Tibial artery (tissue), 4 donors: Measurements from ENCODE around the gene HOXA2.
A peak's percentile ranks its signal among the peaks of the same experiment; 100 is the strongest.

ENCODE experiments used
- DNase-seq, 2 donors: peaks; one replicate each; pipeline ENCODE4 v3.0.0-alpha.2; 2019
- H3K27ac ChIP-seq, 2 donors: fragments of 200-600 bp; sonication (generic) in 1 of 2; 1 replicate in 1 of 2; 2 replicates in 1 of 2; pipeline ENCODE4 v1.5.1; 2018 to 2019; ENCODE audit warnings: mild to moderate bottlenecking in 1 of 2
- H3K27me3 ChIP-seq, 2 donors: fragments of 200-600 bp; sonication (generic) in 1 of 2; one replicate each; pipeline versions ENCODE4 v1.5.1 to v1.6.0; 2016 to 2019
- H3K36me3 ChIP-seq, 3 donors: fragments of 200-600 bp; sonication (generic) in 2 of 3; one replicate each; pipeline ENCODE4 v1.5.1; 2016 to 2019; ENCODE audit warnings: mild to moderate bottlenecking in 2 of 3
- H3K4me1 ChIP-seq, 4 donors: fragments of 200-600 bp; sonication (generic) in 2 of 4; 1 replicate in 3 of 4; 2 replicates in 1 of 4; pipeline ENCODE4 v1.5.1; 2016 to 2019
- H3K4me3 ChIP-seq, 2 donors: fragments of 200-600 bp; sonication (generic) in 1 of 2; 1 replicate in 1 of 2; 2 replicates in 1 of 2; pipeline ENCODE4 v1.5.1; 2018 to 2019; ENCODE audit warnings: mild to moderate bottlenecking in 2 of 2
- H3K9me3 ChIP-seq, 3 donors: fragments of 200-600 bp; sonication (generic) in 1 of 3; one replicate each; pipeline ENCODE4 v1.5.1; 2016 to 2019
- intact Hi-C: fragments of 100-400 bp; cut with DNase I; formaldehyde crosslinking; loops from one replicate; pipeline ENCODE4 v1.15.0; 2023; ENCODE audit warnings: low total_unique reads
- TF ChIP-seq, protein P1 (sequence below), 2 experiments: fragments of 200-600 bp in 1 of 2; fragments of 450-650 bp in 1 of 2; IDR thresholded peaks; one replicate each; pipeline ENCODE4 v1.5.1; 2017 to 2019; ENCODE audit warnings: antibody characterized with exemption in 2 of 2, mild to moderate bottlenecking in 1 of 2, moderate library complexity in 1 of 2

HOXA2 gene

DNA sequence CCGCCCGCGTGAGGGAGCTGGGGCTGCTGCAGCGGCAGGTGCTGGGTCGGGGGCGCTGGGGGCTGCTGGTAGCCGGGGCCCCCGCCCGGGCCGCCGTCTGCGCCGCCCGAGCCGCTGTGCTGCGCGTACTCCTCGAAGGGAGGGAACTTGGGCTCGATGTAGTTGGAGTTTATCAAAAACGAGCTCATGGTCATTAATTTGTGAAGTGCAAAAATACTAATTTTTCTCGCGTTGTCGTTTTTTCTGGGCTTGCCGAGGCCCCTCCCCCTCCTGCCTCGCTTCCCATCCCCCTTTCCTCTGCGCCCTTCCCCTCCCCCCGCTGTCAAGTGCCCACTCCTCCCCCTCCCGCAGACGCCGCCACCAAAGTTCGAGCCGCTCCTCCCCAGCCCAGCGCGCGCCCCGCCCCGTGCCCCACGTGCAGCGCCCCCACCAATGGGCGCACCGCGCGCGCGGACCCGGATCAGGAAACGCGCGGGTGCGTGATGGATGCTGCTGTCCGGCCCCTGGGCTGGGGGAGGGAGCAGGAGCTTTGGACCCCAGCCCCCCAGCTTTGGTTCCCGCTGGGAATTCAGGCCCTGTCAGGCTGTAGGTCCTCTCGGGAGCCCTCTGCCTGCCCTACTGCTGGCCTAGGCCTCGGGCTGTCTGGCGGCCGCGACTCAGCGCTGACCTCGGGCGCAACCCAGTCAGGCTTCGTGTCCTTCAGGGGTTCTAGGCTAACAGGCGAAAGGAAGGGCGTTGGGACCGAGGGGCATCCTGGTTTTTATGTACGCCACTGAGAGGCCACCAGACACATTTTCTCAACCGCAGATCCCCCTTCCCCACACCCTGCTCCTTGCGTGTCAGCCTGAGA lies 28.3 kb upstream of the HOXA2 start, which contains the start of gene HOXA4:
TSS of gene HOXA4 (minus strand) at position 218 of the 850 bp plus-strand sequence. CDS start at position 194, 24 bp downstream.
- Histone ChIP-seq H3K27ac (peak within 1 kb of the TSS; percentile 80 to 82), H3K4me3 (peak within 1 kb of the TSS; percentile 67 to 75), H3K9me3 (no peaks in the 10 kb centered on the region), H3K36me3 (no peaks in the 10 kb centered on the region), H3K4me1 (peaks cover 0 to 30% (median 17%) of the 10 kb centered on the region in 4 donors), H3K27me3 (no peaks in the 10 kb centered on the region)
- intact Hi-C loops: no loop called here
- peak; percentile 92 to 97 for DNase-seq
- TF ChIP-seq, protein P1, sequence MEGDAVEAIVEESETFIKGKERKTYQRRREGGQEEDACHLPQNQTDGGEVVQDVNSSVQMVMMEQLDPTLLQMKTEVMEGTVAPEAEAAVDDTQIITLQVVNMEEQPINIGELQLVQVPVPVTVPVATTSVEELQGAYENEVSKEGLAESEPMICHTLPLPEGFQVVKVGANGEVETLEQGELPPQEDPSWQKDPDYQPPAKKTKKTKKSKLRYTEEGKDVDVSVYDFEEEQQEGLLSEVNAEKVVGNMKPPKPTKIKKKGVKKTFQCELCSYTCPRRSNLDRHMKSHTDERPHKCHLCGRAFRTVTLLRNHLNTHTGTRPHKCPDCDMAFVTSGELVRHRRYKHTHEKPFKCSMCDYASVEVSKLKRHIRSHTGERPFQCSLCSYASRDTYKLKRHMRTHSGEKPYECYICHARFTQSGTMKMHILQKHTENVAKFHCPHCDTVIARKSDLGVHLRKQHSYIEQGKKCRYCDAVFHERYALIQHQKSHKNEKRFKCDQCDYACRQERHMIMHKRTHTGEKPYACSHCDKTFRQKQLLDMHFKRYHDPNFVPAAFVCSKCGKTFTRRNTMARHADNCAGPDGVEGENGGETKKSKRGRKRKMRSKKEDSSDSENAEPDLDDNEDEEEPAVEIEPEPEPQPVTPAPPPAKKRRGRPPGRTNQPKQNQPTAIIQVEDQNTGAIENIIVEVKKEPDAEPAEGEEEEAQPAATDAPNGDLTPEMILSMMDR (IDR thresholded peaks at IDR 0.05): no peak

DNA sequence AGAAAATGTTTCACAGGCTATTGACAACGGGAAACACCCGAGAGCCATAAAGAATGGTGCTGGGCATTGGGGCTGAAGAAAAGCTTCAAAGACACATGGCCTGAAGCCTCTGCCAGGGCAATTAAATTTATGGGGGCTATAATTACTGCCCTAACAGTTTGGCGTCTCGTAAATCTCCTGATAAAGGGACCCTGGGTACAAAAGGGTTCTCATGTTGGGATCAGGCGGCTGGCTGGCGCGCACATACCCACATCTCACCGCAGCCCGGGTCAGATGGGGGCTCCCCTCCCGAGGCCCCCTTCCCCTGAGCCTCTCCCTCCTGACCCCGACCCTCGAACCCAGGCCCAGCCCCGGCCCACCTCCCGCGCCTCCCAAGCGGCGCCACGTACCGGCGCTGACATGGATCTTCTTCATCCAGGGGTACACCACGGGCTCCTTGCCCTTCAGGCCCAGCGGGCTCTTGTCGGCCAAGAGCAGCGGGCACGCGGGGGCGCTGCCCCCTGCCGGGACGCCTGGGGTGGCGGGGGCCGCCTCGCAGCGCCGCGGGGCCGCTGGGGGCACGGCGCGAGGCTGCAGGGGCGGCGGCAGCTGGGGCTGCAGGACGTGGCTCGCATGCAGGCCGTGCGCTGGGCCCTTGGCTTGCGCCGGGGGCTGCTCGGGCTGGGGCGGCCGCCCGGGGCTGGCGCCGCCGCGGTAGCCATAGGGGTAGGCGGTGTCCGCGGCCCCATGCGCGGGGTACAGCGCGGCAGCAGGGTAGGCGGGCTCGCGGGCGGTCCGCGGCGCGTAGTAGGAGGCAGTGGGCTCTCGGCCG lies 27.5 kb upstream of the HOXA2 start:
- H3K36me3 ChIP-seq: no peaks in the 10 kb centered on the region
- no peaks in the 10 kb centered on the region for H3K27me3 ChIP-seq
- TF ChIP-seq, protein P1 (IDR thresholded peaks at IDR 0.05): peak in 1 of 2 experiments; percentile 26
- no peaks in the 10 kb centered on the region for H3K9me3 ChIP-seq
- intact Hi-C loops: no loop called here
- H3K27ac ChIP-seq: peak overlapping the region; percentile 80 to 82
- H3K4me3 ChIP-seq: peak overlapping the region; percentile 67 to 75
- H3K4me1 ChIP-seq: peaks cover 0 to 30% (median 16%) of the 10 kb centered on the region in 4 donors
- DNase-seq: no peak

DNA sequence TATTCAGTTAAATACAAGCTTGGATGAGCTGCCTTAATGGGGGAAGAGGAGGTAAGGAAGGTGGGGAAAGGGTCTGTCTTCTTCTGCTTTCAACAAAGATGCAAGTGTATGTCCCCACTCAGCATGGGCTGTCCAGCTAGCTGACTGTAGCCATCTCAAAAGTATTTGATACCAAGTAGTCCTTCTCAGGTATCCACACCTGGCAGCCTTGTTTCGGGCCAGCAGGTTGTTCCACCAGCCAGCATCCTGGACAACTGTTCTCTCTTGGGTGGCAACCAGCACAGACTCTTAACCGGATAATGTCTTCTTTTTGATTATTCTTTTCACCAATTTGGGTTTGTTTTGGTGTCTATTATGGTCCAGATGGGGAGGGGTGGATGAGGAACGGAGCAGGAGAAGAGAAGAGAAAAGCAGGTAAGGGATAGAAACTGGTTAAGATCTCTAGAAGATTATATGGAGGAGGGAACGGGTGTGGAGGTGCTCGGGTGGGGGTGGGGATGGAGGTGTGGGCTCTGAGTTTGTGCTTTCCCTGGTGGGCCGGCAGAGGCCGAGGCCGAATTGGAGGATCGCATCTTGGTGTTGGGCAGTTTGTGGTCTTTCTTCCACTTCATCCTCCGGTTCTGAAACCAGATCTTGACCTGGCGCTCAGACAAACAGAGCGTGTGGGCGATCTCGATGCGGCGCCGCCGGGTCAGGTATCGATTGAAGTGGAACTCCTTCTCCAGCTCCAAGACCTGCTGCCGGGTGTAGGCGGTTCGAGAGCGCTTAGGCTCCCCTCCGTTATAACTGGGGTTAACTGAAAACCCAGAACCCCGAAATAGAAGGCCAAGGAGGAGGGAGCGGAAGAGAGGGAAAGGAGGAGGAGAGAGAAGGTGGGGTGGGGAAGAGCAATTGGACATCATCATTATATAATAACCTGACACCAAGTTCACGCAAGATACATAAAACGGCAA lies 26.6 kb upstream of the HOXA2 start:
- H3K27me3 ChIP-seq: no peaks in the 10 kb centered on the region
- H3K27ac ChIP-seq: peak overlapping the region; percentile 80 to 82
- peak overlapping the region; percentile 67 to 75 for H3K4me3 ChIP-seq
- H3K4me1 ChIP-seq: peaks cover 0 to 27% (median 12%) of the 10 kb centered on the region in 4 donors
- TF ChIP-seq, protein P1 (IDR thresholded peaks at IDR 0.05): no peak
- no peaks in the 10 kb centered on the region for H3K9me3 ChIP-seq
- intact Hi-C loops: no loop called here
- DNase-seq: no peak
- no peaks in the 10 kb centered on the region for H3K36me3 ChIP-seq

DNA sequence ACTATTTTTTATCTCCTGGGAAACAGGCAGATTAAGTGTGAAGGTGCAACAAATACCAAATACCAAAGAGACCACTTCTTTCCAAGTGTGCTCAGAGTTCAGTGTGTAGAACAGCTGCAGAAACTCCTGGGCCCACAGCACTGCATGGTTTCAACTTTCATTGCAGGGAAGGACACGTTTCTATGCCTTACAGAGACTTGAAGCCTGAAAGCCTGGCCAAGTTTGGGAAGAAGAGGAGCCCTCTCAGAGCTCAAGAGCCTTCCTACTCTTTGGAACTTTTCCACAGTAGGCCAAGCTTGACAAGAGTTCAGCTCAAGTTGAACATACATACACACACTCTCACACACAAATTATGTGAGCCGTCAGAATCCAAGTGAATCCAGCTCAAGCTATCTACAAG lies 25.6 kb upstream of the HOXA2 start:
- H3K36me3 ChIP-seq: no peaks in the 10 kb centered on the region
- no peak overlapping the region for H3K27ac ChIP-seq
- no peaks in the 10 kb centered on the region for H3K27me3 ChIP-seq
- no peak for DNase-seq
- no peak overlapping the region for H3K4me3 ChIP-seq
- H3K9me3 ChIP-seq: no peaks in the 10 kb centered on the region
- H3K4me1 ChIP-seq: peaks cover 0 to 23% (median 12%) of the 10 kb centered on the region in 4 donors
- TF ChIP-seq, protein P1 (IDR thresholded peaks at IDR 0.05): no peak
- intact Hi-C loops: no loop called here
